ENCODE data around the gene HES7.

GRCh38 chr17:8116776-8117175 is 7.1 kb downstream of the HES7 start:
- TF ChIP-seq CTCF (IDR thresholded peaks at IDR 0.05) (no peak), POLR2A (IDR thresholded peaks at IDR 0.05) (no peak), EP300 (IDR thresholded peaks at IDR 0.05) (no peak)

Measured in ovary (tissue), 3 donors.